Ureter (tissue), 1 donor: ENCODE results near the gene SOCS2. TPM values are rescaled to one million over a fixed set of nuclear protein-coding genes. Genes with fewer than 3 reads are reported as not detected.
"Not testable (repeated sequence)": the region's sequence is repeated elsewhere in the genome, so short reads cannot be mapped to it uniquely, and the experiment has no call there.

Source experiments
- DNase-seq: peaks from one replicate; pipeline ENCODE4 v3.0.0-alpha.2; 2020; ENCODE audit warnings: low spot score
- total RNA-seq: library from RNA; stranded (reverse); gene quantifications from one replicate; pipeline ENCODE4 v1.2.4, GENCODE V29; 2023
- donor health status: DM: yes; HTN: yes; CAD: no.

Gene SOCS2, protein sequence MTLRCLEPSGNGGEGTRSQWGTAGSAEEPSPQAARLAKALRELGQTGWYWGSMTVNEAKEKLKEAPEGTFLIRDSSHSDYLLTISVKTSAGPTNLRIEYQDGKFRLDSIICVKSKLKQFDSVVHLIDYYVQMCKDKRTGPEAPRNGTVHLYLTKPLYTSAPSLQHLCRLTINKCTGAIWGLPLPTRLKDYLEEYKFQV
- 39.5 TPM for total RNA-seq

DNA sequence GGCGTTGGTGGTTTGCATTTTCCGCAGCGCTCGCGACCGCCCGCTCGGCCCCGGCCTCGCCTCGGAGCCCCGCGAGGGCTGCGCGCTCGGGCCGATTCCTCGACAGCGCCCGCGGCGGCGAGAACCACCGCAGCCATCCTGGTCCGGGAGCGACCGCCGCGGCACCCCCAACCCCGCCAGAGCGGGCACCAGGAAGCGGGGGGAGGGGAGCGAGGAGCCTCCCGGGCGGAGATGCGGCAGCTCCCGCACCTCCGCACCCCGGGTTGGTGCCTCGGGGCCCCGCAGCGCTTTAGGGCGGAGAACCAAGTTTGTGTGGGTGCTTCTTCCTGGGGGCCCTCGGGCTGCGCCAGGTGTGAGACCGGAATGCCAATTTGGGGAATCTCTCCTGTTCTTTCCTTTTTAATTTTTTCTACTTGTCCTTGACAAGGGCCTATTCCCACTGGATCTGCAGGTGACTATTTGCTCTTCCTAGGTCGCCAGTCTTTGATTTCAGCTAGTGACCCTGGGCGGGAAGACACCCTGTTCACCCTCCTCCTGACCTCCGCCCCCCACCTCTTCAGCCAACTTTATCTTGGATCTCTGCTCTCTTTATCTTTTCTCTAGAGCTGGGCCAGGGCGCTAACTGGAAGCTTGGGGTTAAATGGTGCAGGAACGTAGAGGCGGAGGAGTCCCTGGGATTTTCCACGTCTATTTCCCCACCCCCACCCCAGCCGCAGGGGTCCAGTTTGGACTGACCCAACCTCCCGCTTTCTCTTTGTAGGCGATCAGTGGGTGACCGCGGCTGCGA is at the start of gene SOCS2:
Gene SOCS2 (plus strand): TSS at position 751 of the 787 bp plus-strand sequence. CDS start 223 bp downstream, outside the sequence.
- DNase-seq = peak; percentile 54

DNA sequence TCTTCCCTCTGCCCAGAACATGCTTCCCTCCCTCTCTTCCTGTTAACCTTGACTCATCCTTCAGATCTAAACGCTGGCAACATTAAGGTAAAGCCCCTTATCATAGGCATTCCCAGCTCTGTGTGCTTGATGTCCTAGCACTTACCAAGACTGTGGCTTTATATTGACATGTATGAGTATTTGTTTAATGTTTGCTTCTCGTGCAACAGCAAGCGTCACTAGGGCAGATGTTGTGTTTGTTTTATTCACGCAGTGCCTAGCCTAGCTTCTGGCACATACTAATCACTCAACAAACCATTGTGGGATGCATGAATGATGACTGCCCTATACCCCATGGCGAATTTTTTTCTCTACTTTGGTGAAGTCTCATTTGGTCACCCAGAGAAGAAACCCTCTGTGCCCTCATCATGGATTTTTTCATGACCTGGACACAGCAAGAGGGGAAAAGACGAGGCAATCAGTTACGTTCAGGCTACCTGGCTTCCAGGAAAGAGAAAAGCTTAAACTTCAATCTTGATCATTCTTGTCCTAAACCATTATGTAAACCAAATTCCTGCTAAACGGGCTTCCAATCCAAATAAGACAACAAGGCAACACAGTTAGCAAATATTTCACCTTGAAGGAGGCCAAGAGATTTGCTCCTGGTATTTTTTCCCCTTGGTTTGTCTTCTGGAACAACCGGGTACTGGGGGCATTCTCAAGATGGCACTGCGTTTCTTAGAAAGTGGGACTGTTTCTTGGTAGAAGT is 47.9 kb upstream of the SOCS2 start:
- DNase-seq = no peak

DNA sequence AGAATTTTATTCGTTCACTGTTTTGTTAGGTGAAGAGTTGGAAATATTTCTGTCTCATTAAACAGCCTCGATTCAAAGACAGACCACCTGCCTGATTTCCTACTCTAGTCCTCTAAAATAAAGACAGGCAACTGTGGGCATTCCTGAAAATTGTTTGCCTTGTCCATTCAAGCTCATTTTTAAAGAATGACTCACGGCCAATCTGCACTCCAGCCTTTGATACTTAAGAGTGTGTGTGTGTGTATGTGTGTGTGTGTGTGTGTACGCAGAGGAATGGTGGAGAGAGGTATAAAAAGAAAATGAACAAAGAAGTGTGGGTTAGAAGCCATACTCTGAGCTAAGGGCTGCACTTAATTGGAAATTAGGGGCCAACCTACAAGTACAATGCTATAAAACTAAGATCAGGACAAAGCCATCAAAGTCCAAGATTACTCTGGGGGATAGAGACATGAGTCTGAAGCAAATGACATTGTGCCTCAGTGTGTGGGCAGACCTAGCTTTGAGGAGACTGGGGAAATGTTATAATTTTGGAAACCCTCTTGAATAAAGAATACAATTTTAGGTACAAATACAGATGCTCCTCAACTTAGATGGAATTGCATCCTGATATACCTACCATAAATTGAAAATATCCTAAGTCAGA is 45.6 kb upstream of the SOCS2 start:
- DNase-seq = no peak

DNA sequence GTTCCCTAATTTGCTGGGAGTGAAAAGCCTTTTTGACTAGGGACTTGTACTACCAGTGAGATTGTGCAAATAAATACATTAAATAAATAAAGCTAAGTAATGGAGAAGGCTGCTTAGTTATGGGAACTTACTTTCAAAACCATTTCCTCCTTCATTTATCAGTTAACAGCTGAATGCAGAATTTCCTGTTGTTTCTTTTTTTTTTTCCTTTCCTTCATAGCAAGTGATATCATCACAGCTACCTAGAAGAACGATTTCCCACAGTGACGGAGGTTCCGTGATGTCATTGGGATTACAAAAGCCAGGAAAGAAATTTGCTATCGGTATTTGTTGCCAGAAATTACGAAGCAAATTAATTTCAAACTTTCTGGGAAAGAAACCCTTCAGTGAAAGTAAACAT is 42.1 kb upstream of the SOCS2 start:
- no peak for DNase-seq

DNA sequence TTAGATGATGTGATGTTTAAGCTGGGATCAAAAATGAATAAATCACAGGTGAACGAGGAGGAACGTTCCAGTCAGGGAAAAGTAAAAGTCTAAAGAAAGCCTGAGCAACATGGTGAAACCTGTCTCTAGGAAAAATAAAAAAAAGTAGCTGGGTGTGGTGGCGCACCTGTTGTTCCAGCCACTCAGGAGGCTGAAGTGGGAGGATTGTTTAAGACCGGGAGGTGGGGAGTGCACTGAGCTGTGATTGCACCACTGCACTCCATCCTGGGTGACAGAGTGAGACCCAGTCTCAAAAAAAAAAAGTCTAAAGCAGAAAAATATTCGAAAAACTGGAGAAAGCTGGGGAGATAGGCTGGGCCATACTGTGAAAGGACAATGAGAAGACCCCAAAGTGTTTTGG is 39.2 kb upstream of the SOCS2 start:
- no peak for DNase-seq

DNA sequence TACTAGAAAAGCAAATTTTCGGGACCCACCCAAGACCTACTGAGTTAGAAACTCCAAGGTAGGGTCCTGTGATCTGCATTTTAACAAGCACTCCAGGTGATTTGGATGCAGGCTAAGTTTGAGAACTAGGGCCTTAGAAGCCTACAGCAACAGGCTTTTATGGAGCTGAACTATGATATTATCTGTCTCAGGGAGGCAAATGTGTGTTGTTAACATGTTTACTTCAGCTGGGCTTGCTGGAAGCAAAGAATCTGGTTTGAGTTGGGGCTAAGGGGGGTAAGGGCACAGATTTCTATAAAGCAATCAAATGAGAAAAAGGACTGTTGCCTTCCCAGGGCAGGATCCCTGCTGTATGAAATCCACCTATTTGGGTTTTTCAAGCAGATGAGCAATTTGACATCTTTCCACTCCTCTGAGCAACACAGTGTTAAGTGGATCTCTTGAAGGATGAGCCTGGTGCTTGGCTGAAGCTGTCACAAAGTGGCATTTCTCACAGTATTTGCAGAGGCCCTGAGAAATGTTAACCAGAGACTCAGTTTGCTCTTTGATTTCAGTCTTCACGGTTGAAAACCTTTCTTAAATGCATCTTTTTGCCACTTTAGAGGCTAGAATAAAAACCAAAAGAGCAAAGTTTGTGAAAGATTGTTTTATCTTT is 36.2 kb upstream of the SOCS2 start:
- no peak for DNase-seq

DNA sequence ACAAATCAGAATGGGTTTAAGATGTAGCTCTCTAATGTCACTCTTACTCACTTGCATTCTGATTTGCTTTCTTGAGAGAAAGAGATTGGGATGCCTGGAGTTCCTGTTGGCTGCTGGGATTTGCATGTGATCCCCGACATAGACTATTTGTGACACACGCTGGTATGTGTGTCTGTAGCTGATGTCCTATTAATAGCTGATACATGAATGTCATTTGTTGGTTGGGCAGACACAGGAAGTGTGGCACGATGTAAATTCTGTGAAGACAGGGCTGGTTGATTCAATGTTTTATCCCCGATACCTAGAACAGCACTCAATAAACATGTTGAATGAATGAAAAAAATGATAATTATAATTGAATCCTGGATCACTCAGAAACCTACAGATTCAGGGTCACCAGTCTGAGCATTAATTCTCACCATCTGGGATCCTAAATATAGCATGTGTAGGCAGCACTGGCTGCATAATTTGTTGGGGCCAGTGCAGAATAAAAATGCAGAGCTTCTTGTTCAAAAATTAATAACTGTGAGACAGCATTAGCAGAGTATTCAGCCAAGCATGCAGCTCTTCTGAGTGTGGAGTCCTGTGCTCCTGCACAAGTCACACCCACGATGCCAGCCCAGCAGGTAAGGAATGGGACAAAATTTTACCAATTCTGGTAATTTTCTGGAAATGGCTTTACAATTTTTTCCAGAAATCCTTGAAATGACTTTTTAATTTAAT is 35.5 kb upstream of the SOCS2 start:
- DNase-seq = no peak

DNA sequence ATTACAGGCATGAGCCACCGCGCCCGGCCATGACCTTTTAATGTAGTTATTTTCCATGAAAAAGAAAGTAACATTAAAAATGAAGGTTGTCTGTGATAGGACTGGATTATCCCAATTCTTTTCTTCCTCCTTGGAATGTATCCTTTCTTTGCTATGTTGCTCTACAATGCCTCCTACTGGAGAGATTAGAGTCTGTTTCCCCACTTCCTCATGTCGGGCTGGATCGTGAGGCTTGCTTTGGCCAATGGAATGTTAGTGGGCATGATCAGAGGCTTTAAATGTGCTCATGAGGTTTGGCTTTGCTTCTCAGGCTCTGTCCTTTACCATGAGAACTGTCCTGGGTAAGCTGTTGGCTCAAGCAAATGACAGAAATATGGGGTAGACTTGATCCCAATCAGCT is 34.7 kb upstream of the SOCS2 start:
- no peak for DNase-seq

DNA sequence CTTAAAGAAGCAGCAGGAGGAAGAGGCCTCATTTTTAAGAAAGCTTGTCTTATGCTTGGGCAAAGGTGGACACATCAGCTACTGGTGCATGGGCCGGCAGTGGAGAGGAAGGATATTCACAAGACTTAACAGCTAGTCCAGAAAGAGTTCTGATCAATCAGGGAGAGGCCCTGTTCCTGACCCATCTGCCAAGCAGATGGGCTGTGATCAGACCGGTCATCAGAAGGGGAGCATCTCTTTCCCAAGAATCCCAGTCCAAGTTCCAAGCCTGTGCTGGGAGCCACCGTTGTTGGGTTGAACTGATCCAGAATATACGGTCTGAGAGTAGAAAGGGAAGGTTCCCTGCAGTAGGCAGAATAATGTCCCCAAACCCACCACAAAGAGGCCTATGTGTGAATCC is 32.7 kb upstream of the SOCS2 start:
- DNase-seq = no peak

DNA sequence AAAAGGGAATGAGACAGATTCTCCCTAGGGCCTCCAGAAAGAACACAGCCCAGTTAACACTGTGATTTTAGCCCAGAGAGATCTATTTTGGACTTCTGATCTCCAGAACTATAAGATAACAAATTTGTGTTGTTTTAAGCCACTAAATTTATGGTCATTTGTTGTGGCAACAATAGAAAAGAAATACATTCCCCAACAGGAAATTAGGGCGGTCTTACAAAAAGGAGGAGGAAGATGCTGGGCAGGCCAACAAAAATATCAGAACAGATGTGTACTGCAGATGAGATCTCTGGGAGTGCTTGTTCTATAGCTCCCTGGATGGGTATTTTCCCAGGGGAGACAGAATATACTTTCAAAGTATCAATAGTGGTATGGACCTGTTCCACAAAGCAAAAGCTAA is 32.0 kb upstream of the SOCS2 start:
- no peak for DNase-seq

DNA sequence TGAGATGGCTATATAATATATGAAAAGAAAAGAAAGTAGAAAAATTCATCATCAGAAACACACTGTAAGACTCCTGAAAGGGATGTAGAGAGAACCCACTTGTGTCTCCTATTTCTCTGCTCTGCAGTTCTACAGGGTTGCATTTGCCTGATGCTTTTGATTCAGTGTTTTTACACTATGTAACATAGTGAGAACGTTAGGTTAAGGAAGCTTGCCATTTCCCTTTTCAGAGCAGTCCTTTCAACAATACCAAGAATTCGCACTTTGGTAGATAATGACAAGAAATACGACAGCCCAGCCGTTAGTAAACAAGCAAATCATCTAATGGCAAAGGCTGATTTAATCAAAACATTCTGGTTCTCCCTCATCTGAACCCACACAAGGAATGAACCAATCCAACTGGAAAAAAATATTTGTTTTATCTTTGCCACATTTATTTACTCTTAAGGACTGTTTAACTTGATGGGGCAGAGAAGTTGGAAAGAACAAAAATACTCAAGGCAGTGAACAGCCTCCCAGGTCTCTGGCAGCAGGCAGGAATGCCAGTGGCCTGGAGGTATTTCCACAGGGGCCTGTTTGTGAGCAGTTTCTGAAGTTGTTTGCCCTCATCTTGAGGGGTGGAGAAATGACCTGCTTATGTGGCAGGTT is 30.8 kb upstream of the SOCS2 start:
- DNase-seq = no peak

DNA sequence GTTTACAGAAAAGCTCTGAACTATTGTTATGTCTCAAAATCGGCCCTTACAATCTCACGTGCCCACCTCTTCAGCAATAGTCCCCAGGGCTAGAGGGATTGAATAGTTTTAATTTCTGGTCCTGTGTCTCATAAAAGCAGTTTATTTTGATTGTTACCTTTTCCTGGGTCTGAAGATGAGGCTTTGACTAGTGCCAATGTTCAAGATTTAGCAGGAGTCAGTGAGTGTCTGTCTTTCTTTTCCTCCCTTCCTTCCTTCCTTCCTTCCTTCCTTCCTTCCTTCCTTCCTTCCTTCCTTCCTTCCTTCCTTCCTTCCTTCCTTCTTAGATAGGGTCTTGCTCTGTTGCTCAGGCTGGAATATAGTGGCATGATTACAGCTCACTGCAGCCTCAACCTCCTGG is 24.7 kb upstream of the SOCS2 start:
- no peak for DNase-seq

DNA sequence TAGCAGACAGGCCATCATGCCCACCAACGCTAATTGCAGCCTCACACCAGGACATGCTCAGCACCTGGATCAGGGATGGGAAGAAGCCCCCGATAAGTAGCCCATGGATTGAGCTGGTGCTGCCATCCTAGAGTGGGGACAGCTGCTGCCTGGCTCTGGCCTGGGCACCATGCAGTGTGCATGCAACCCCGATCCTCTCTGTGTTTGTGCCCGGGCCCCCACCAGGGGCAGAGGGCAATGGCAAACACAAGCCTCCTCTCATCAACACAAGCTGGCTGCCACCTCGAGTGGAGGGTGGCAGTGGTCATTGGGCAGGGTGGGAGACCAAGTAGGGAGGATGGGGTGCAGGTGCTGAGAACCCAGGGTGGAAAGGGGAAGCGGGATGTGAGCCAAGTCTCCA is 23.3 kb upstream of the SOCS2 start:
- no peak for DNase-seq

DNA sequence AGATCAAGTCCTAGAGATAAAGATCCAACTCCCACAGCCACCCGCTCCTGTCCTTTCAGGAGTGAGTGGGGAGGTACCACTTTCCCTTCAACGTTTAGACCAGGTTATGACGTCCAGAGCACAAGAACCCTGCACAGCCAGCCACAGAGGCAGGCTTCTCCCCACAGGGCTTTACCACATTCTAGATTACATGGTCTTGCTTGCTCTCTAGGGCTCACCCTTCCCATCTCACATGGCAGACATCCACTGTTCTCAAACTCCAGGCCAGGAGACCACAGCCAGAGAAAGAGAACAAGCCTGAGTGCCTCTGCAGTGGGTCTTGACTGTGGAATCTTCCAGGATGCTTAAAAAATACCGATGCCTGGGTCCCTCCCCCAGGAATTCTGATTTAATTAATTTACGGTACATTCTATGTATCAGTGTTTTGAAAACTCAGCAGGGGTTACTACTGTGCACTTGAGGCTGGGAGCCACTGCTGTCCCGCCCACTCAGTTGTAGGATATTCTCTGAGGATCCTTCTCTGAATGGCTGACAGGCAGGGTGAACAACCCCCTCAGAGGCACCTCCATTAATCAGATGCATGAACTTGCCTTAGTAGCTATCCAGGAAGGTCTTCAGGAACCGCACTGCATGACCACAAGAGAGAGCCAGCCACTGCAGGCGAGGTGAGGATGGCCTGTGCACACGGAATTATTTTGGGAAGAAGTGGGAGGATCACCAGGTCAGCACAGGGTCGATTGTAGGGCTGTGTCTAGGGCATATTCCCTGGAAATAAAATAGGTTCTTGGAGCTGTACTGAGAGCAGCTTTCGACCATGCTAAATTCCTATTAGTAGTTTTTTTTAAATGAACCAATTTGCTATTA is 21.5 kb upstream of the SOCS2 start:
- no peak for DNase-seq

DNA sequence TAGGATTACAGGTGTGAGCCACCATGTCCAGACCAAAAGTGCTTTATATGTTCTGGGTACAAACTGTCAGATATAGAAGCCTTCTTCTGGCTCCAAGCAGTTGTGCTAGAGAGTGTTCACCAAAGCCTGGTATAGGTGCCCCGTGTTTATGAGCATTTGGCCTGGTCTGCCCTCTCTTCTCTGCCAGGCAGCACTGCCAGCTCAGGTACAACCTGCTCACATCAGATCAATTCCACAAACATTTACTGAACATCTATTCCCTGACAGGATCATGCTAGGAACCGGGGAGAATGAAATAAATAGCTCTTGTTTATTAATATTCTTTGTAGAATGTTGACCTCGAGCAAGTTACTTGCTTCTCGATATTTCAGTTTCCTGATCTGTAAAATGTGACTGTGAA is 20.0 kb upstream of the SOCS2 start:
- no peak for DNase-seq

DNA sequence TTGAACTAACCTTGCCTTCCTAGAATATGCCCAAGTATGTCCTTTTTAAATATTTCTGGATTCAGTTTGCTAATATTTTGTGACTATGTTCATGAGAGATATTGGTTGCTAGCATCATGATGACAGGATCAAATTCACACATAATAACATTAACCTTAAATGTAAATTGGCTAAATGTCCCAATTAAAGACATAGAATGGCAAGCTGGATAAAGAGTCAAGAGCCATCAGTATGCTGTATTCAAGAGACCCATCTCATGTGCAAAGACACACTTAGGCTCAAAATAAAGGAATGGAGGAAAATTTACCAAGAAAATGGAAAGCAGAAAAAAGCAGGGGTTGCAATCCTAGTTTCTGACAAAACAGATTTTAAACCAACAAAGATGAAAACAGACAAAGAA is 14.6 kb upstream of the SOCS2 start:
- DNase-seq = not testable (repeated sequence)

DNA sequence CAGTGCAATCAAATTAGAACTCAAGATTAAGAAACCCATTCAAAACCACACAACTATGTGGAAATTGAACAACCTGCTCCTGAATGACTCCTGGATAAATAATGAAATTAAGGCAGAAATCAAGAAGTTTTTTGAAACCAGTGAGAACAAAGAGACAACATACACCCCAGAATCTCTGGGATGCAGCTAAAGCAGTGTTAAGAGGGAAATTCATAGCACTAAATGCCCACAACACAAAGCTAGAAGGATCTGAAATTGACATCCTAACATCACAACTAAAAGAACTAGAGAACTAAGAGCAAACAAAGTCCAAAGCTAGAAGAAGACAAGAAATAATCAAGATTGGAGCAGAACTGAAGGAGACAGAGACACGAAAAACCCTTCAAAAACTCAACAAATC is 13.8 kb upstream of the SOCS2 start:
- DNase-seq = not testable (repeated sequence)

DNA sequence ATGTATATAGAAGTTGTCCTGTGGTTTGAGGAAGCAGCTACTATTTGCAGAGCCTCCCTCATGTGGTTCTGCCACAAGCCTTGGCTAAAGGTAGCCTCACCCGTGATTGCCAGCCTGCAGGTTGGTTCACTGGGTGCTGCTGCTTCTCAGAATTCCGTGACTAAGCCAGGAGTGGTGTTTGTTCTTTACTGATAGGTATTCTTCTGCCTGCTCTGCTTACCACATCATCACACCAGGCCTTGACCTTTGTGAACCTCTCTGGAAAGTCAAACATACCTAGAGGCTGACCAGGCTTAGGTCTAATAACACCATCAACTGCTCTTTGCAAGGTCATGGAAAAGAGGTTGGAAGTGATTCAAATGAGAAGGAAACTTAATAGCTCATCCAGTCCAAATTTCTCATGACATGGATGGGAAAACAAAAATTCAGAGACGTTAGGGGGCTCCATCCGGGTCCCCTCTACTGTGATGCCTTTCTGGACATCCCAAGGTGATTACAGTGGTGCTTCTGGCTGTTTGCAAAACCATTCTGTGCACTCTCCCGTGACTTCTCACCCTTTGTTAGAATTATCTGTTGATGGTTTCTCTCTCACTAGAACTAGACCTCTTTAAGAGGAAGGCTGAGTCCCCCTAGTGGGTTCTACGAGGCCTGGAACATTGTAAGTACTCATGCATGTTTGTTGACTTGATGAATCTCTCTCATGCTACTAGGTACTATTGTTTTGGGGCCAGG is 8.5 kb upstream of the SOCS2 start:
- no peak for DNase-seq

DNA sequence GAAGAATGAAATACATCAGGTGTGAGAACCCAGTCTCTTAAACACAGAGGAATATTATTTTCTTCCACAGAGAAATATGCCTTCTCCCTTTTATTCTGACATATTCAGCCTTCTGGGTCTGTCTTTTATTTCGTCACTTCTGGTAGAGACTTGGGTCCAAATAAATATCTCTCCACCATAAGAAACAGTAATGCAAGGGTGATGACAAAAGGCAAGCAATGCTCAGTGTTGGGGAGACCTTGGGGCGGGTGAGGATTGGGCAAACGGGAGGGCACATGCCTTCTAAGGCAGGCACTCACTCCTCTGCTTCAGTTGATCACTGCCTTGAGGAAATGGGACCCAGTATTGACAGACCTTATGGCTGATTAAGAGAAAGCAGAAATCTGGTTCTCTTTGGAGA is 6.7 kb upstream of the SOCS2 start:
- DNase-seq = no peak
